ENCODE results near the gene SLC22A2. TPM values are rescaled to one million over a fixed set of nuclear protein-coding genes. Genes with fewer than 3 reads are reported as not detected.

SLC22A2 gene
- total and polyA plus RNA-seq, 2 of the 13 experiments (the other 11 are each of a cell fraction or from before 2014, with no cell fraction given), result not detected

- FAIRE-seq (no peak), ATAC-seq (no peak), DNase-seq (ENCODE audit: low spot score) (no peak)
- intact Hi-C loops (cut with micrococcal nuclease; ENCODE audit: unreplicated experiment), result no loop called here
- peaks cover 2 to 8% of the 10 kb centered on the region in 2 experiments; a peak in 1 of 5 replicates for H3K27me3 ChIP-seq (ENCODE audit: control insufficient read depth in 1 of 2, insufficient read depth in 2 of 2, low read length in 2 of 2)
- TF ChIP-seq ZNF230 (CRISPR knock-in tag; IDR thresholded peaks at IDR 0.05) (no peak), ZNF275 (CRISPR knock-in tag; IDR thresholded peaks at IDR 0.05; ENCODE audit: borderline replicate concordance) (no peak), TFDP2 (CRISPR knock-in tag; IDR thresholded peaks at IDR 0.05) (0 out of 2 replicates have a peak, but pooled peaks have one; percentile 19), MAX (IDR thresholded peaks at IDR 0.05) (peak; percentile 51; the same call in 1 of the 2 replicates), NFKBIZ (CRISPR knock-in tag; IDR thresholded peaks at IDR 0.05) (no peak), ZBTB7A (CRISPR knock-in tag; IDR thresholded peaks at IDR 0.05) (0 out of 2 replicates have a peak, but pooled peaks have one; percentile 32), RAD51 (IDR thresholded peaks at IDR 0.05; ENCODE audit: borderline replicate concordance) (no peak), CEBPG (CRISPR knock-in tag; IDR thresholded peaks at IDR 0.05) (no peak), FOXK2 (IDR thresholded peaks at IDR 0.05) (no peak), ZNF616 (CRISPR knock-in tag; IDR thresholded peaks at IDR 0.05; ENCODE audit: low read depth) (no peak)
- WGBS (ENCODE audit: low lambda C conversion rate), result 25% methylated on average over 6 of the region's 6 CpGs
- ChIA-PET POLR2A (no interaction called here), CTCF (ENCODE audit: low intra/inter-chr PET ratio, low total read pairs) (no interaction called here)
- H2AFZ ChIP-seq (ENCODE audit: low read length), result no peak overlapping the region
- no peaks in the 10 kb centered on the region for H4K20me1 ChIP-seq (ENCODE audit: insufficient read depth, low read length)
- H3K4me2 ChIP-seq (ENCODE audit: low read depth, low read length), result no peak overlapping the region
- no TSS peak for BruUV-seq (replicated peaks)
- no peaks in the 10 kb centered on the region for H3K9me3 ChIP-seq (ENCODE audit: low read length)
- no peaks in the 10 kb centered on the region for H3K79me2 ChIP-seq (ENCODE audit: insufficient read depth, low read length)
- no peaks in the 10 kb centered on the region for H3K36me3 ChIP-seq (replicated peaks in 1 of 2; ENCODE audit: control insufficient read depth in 1 of 2, insufficient read depth in 2 of 2, low read length in 2 of 2)
- no peak overlapping the region for H3K27ac ChIP-seq (ENCODE audit: extremely low read length, insufficient read depth, low read length)
- H3K4me3 ChIP-seq (replicated peaks in 1 of 3; ENCODE audit: insufficient read depth in 1 of 3, low read depth in 2 of 3, low read length in 3 of 3), result no peak overlapping the region
- peaks cover 16% of the 10 kb centered on the region for H3K4me1 ChIP-seq (ENCODE audit: insufficient read depth, low read length)
- no peak overlapping the region for H3K9ac ChIP-seq (ENCODE audit: insufficient read depth, low read depth, low read length)
- in situ Hi-C loops (cut with HindIII; ENCODE audit: extremely low pct_ligation_motif_present, low pct_unique_long_range_greater_than_20kb), result no loop called here
Observed at GRCh38 chr6:160265869-160266476, 7.4 kb upstream of the SLC22A2 start.

Data from HepG2 (cell line).